ENCODE results near the gene DNM2. TPM values are rescaled to one million over a fixed set of nuclear protein-coding genes. Genes with fewer than 3 reads are reported as not detected.
"Not testable (repeated sequence)": the region's sequence is repeated elsewhere in the genome, so short reads cannot be mapped to it uniquely, and the experiment has no call there.

Gene DNM2
- total RNA-seq, 4 donors from 2014 or later = 469 to 1,152 (median 585) TPM

DNA sequence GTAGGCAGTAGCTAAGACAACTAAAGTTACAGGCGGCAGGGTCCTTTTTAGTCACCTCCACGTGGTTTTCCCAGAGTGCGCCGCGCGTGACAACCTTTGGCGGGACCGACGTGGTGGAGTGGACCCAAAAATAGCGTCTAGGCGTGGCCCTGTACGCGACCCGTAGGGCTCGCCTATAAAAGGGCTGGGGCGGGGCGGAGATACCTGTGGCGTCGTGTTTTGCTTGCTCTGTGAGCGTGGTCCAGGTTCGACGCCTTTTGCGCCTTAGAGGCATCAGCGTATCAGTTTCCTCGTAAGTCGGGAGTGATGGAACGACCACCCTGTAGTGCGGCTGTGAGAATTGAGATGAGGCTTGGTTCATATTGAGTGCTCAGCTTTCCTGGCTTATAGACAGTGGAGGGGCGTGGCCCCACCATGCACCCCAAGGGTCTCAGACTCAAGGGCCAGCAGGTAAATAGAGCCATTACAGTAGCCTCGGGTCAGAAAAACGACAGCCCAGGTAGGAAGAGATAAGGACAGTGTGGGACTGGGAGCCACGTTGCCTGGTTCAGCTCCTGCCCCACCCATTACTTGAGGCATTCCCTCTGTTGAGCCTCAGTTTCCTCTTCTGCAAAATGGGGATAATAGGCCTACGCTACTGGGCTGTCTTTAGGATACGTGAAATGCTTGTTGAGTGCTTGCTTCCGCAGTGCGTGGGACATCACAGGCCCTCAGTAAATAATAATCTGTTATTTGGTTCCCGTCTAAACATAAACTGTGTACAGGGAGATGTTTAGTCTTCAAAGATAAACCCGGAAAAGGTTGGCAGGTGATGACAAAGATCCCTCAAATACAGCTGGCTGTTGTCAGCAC lies 118.8 kb downstream of the DNM2 start:
- in situ Hi-C loops (cut with MboI; ENCODE audit: low pct_ligation_motif_present in 1 of 4, low pct_unique_long_range_greater_than_20kb in 1 of 4, low sequenced_read_pairs in 3 of 4) (no loop called here), intact Hi-C loops (cut with DNase I; ENCODE audit: low total_unique reads) (loop anchor here (2.0 kb wide), 1 partner anchor 268 kb away; the partner anchor contains the start of gene CDKN2D)
- H3K9me3 ChIP-seq = no peaks in the 10 kb centered on the region
- peaks cover 0 to 7% (median 5%) of the 10 kb centered on the region in 4 donors for H3K4me1 ChIP-seq
- 34 to 90% methylated on average over 5 to 38 of the region's 38 CpGs for WGBS, 2 donors (ENCODE audit: low coverage in 1 of 2)
- H3K4me3 ChIP-seq = peak overlapping the region in 3 of 4 donors; percentile 56 to 66 (median 63)
- DNase-seq = peak; percentile 86
- peak overlapping the region; percentile 93 to 99 (median 98) for H3K27ac ChIP-seq
- TF ChIP-seq POLR2AphosphoS5 (IDR thresholded peaks at IDR 0.05) (peak; percentile 1 to 13 (median 9)), EP300 (IDR thresholded peaks at IDR 0.05; ENCODE audit: low read depth) (no peak), POLR2A (IDR thresholded peaks at IDR 0.05) (no peak), CTCF (IDR thresholded peaks at IDR 0.05) (peak in 1 of 5 experiments; percentile 7)
- peaks cover 0 to 9% (median 2%) of the 10 kb centered on the region in 4 donors for H3K36me3 ChIP-seq
- H3K27me3 ChIP-seq = no peaks in the 10 kb centered on the region

GRCh38 chr19:10837649-10838048 lies 119.8 kb downstream of the DNM2 start:
- H3K36me3 ChIP-seq; H3K27ac ChIP-seq; H3K9me3 ChIP-seq; H3K4me1 ChIP-seq; DNase-seq; in situ Hi-C loops (cut with MboI; ENCODE audit: low pct_ligation_motif_present in 1 of 4, low pct_unique_long_range_greater_than_20kb in 1 of 4, low sequenced_read_pairs in 3 of 4); H3K27me3 ChIP-seq; H3K4me3 ChIP-seq: not testable (repeated sequence)
- WGBS, 2 donors (ENCODE audit: low coverage in 1 of 2) = 95% methylated on average over 6 of the region's 7 CpGs; no CpG with 5 or more reads in 1 of the 2 donors
- intact Hi-C loops (cut with DNase I; ENCODE audit: low total_unique reads) = loop anchor here (2.0 kb wide), 1 partner anchor 269 kb away; the partner anchor contains the start of gene CDKN2D

- peaks cover 0 to 7% (median 5%) of the 10 kb centered on the region in 4 donors for H3K4me1 ChIP-seq
- no peak for TF ChIP-seq POLR2A (IDR thresholded peaks at IDR 0.05)
- TF ChIP-seq POLR2AphosphoS5 (IDR thresholded peaks at IDR 0.05) = no peak
- TF ChIP-seq CTCF (IDR thresholded peaks at IDR 0.05) = no peak
- TF ChIP-seq EP300 (IDR thresholded peaks at IDR 0.05; ENCODE audit: low read depth) = no peak
- intact Hi-C loops (cut with DNase I; ENCODE audit: low total_unique reads) (no loop called here), in situ Hi-C loops (cut with MboI; ENCODE audit: low pct_ligation_motif_present in 1 of 4, low pct_unique_long_range_greater_than_20kb in 1 of 4, low sequenced_read_pairs in 3 of 4) (no loop called here)
- no peaks in the 10 kb centered on the region for H3K9me3 ChIP-seq
- no peak overlapping the region for H3K27ac ChIP-seq
- H3K36me3 ChIP-seq = no peaks in the 10 kb centered on the region
- no peak overlapping the region for H3K4me3 ChIP-seq
- no peaks in the 10 kb centered on the region for H3K27me3 ChIP-seq
- no peak for DNase-seq
- WGBS, 2 donors (ENCODE audit: low coverage in 1 of 2) = 66 to 83% methylated on average over 9 to 11 of the region's 11 CpGs
Observed at GRCh38 chr19:10838377-10838776, 120.5 kb downstream of the DNM2 start.

DNA sequence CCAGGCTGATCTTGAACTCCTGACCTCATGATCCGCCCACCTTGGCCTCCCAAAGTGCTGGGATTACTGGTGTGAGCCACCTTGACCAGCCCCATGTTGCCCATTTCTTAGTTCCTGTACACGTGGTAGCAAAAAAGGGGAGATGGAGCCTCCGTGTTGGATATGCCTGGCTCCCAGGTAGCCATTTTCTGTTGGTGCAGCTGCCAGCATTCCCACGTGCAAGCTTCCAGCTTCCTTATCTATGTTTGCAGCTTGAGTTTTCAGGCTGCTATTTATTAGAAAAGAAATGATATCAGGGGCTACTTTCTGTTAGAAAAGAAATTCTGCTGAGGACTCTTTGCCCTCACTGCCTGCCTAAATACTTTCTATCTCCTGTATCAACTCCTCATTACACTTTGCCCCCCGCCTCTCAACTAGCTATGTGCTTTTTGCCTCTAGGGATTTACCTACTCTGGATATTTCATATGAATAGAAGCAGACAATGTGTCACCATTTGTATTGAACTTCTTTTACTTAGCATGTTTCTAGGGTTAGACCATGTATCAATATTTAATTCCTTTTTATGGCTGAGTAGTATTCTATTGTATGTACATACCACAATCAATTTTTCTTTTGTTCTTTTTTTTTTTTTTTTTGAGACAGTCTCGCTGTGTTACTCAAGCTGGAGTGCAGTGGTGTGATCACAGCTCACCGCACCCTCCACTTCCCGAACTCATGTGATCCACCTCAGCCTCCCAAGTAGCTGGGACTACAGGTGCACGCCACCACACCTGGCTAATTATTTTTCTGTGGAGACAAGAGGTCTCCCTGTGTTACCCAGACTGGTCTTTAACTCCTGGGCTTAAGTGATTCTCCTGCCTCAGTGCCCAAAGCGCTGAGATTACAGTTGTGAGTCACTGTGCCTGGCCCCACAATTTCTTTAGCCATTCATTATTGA lies 121.5 kb downstream of the DNM2 start:
- intact Hi-C loops (cut with DNase I; ENCODE audit: low total_unique reads) (no loop called here), in situ Hi-C loops (cut with MboI; ENCODE audit: low pct_ligation_motif_present in 1 of 4, low pct_unique_long_range_greater_than_20kb in 1 of 4, low sequenced_read_pairs in 3 of 4) (no loop called here)
- H3K4me1 ChIP-seq = peaks cover 0 to 7% (median 5%) of the 10 kb centered on the region in 4 donors
- WGBS, 2 donors (ENCODE audit: low coverage in 1 of 2) = 79 to 88% methylated on average over 6 to 10 of the region's 10 CpGs
- DNase-seq = no peak
- no peaks in the 10 kb centered on the region for H3K36me3 ChIP-seq
- no peak overlapping the region for H3K4me3 ChIP-seq
- no peaks in the 10 kb centered on the region for H3K9me3 ChIP-seq
- H3K27me3 ChIP-seq = no peaks in the 10 kb centered on the region
- no peak overlapping the region for H3K27ac ChIP-seq
- no peak for TF ChIP-seq POLR2AphosphoS5 (IDR thresholded peaks at IDR 0.05)
- no peak for TF ChIP-seq CTCF (IDR thresholded peaks at IDR 0.05)
- TF ChIP-seq EP300 (IDR thresholded peaks at IDR 0.05; ENCODE audit: low read depth) = no peak
- no peak for TF ChIP-seq POLR2A (IDR thresholded peaks at IDR 0.05)
